Astrocyte of the cerebellum (primary cell): ENCODE data around the gene EPSTI1.
"Not testable (repeated sequence)": the region's sequence is repeated elsewhere in the genome, so short reads cannot be mapped to it uniquely, and the experiment has no call there.

Experiments
- DNase-seq: peaks from one replicate; pipeline ENCODE4 v3.0.0-alpha.2; 2011; ENCODE audit warnings: low read depth
- H3K4me3 ChIP-seq: 2 replicates; pipeline ENCODE4 v1.5.1; 2011; ENCODE audit warnings: mild to moderate bottlenecking, low read depth, low read length, moderate library complexity
- CTCF ChIP-seq: IDR thresholded peaks from 2 replicates; pipeline ENCODE4 v1.5.1; 2012; ENCODE audit warnings: low read length, low read depth, moderate library complexity, mild to moderate bottlenecking; ENCODE audit errors: missing control alignments
- in situ Hi-C: cut with HindIII; loops from 2 replicates; pipeline ENCODE4 v1.10.0; 2017; ENCODE audit warnings: low sequenced_read_pairs

The EPSTI1 gene

GRCh38 chr13:42997381-42997780 is 5.3 kb upstream of the EPSTI1 start:
- in situ Hi-C loops: no loop called here
- TF ChIP-seq CTCF: no peak
- no peak overlapping the region for H3K4me3 ChIP-seq
- DNase-seq: no peak

GRCh38 chr13:42996584-42996983 is 4.5 kb upstream of the EPSTI1 start:
- in situ Hi-C loops: no loop called here
- no peak for DNase-seq
- TF ChIP-seq CTCF: no peak
- no peak overlapping the region for H3K4me3 ChIP-seq

GRCh38 chr13:42994878-42995277 is 2.8 kb upstream of the EPSTI1 start:
- TF ChIP-seq CTCF: no peak
- H3K4me3 ChIP-seq: no peak overlapping the region
- in situ Hi-C loops: no loop called here
- no peak for DNase-seq

GRCh38 chr13:42992764-42993122 is 702 bp upstream of the EPSTI1 start:
- in situ Hi-C loops: no loop called here
- no peak for TF ChIP-seq CTCF
- no peak for DNase-seq
- H3K4me3 ChIP-seq: no peak overlapping the region

- in situ Hi-C loops: not testable (repeated sequence)
Measured at GRCh38 chr13:42991233-42991897, 676 bp downstream of the EPSTI1 start.

GRCh38 chr13:42990291-42991232 is 1.5 kb downstream of the EPSTI1 start:
- no peak for TF ChIP-seq CTCF
- in situ Hi-C loops: no loop called here
- no peak overlapping the region for H3K4me3 ChIP-seq
- DNase-seq: no peak

More at GRCh38 chr13:42991233-42991897, 676 bp downstream of the EPSTI1 start:
- not testable (repeated sequence) for DNase-seq
- H3K4me3 ChIP-seq: peak overlapping the region; percentile 49

GRCh38 chr13:42986176-42986574 is 5.9 kb downstream of the EPSTI1 start:
- no peak for DNase-seq
- H3K4me3 ChIP-seq: no peak overlapping the region
- in situ Hi-C loops: loop anchor here (10.0 kb wide), 1 partner anchor 71 kb away; no protein-coding TSS in a partner anchor
- TF ChIP-seq CTCF: no peak
